OCI-LY1 (cell line): ENCODE measurements around the gene RASSF8.

ENCODE experiments used
- H2AFZ ChIP-seq: fragments of 200-600 bp; sonication (generic), shearing (Covaris generic); 2 replicates; pipeline ENCODE4 v1.6.0; 2014; ENCODE audit warnings: antibody characterized with exemption, mild to moderate bottlenecking, low read length
- H3F3A ChIP-seq: fragments of 200-600 bp; sonication (generic), shearing (Covaris generic); 2 replicates; pipeline ENCODE4 v1.6.0; 2014; ENCODE audit warnings: mild to moderate bottlenecking, antibody characterized with exemption, low read length, moderate library complexity; ENCODE audit not compliant: insufficient read depth
- H3K27ac ChIP-seq: fragments of 200-600 bp; sonication (generic); 2 replicates; pipeline ENCODE4 v1.5.1; 2014; ENCODE audit warnings: low read length, mixed run types, mild to moderate bottlenecking, low read depth; ENCODE audit not compliant: poor library complexity, severe bottlenecking
- H3K27me3 ChIP-seq: fragments of 200-600 bp; sonication (generic); 2 replicates; pipeline ENCODE4 v1.6.0; 2014; ENCODE audit warnings: antibody characterized with exemption, mild to moderate bottlenecking, low read length, moderate library complexity; ENCODE audit not compliant: insufficient read depth
- H3K36me3 ChIP-seq: fragments of 200-600 bp; sonication (generic); 2 replicates; pipeline ENCODE4 v1.6.1; 2014; ENCODE audit warnings: mild to moderate bottlenecking, antibody characterized with exemption, low read length, moderate library complexity, mixed read lengths; ENCODE audit not compliant: insufficient read depth
- H3K4me1 ChIP-seq: fragments of 200-600 bp; sonication (generic); 2 replicates; pipeline ENCODE4 v1.5.1; 2014; ENCODE audit warnings: mild to moderate bottlenecking, low read length, moderate library complexity; ENCODE audit not compliant: insufficient read depth, severe bottlenecking
- H3K4me2 ChIP-seq: fragments of 200-600 bp; sonication (generic), shearing (Covaris generic); 2 replicates; pipeline ENCODE4 v1.6.1; 2014; ENCODE audit warnings: low read length
- H3K4me3 ChIP-seq: fragments of 200-600 bp; sonication (generic); 2 replicates; pipeline ENCODE4 v1.5.1; 2014; ENCODE audit warnings: low read length, low read depth, mild to moderate bottlenecking, mixed read lengths; ENCODE audit not compliant: poor library complexity, severe bottlenecking
- H3K79me2 ChIP-seq: fragments of 200-600 bp; shearing (Covaris generic); 2 replicates; pipeline ENCODE4 v1.6.1; 2016; ENCODE audit warnings: mixed run types, low read length, mixed read lengths; ENCODE audit not compliant: insufficient read depth
- H3K9ac ChIP-seq: fragments of 200-600 bp; sonication (generic), shearing (Covaris generic); 2 replicates; pipeline ENCODE4 v1.6.1; 2014; ENCODE audit warnings: mild to moderate bottlenecking, low read length, mixed read lengths
- H3K9me2 ChIP-seq: fragments of 200-600 bp; sonication (generic), shearing (Covaris generic); 2 replicates; pipeline ENCODE4 v1.6.1; 2014; ENCODE audit warnings: low read depth, mild to moderate bottlenecking, low read length, mixed read lengths
- H3K9me3 ChIP-seq: fragments of 200-600 bp; shearing (Covaris generic); 2 replicates; pipeline ENCODE4 v1.6.1; 2014; ENCODE audit warnings: low read length, mixed read lengths
- H4K20me1 ChIP-seq: fragments of 200-600 bp; sonication (generic), shearing (Covaris generic); 2 replicates; pipeline ENCODE4 v1.6.0; 2016; ENCODE audit warnings: mild to moderate bottlenecking, low read length; ENCODE audit not compliant: insufficient read depth
- EZH2 ChIP-seq: fragments of 200-600 bp; sonication (generic), shearing (Covaris generic); IDR thresholded peaks from 2 replicates; pipeline ENCODE4 v1.8.0; 2017; ENCODE audit warnings: borderline replicate concordance, mixed run types, mild to moderate bottlenecking, antibody characterized with exemption, low read length, moderate library complexity, mixed read lengths
- TF ChIP-seq, protein P1 (sequence below): fragments of 200-600 bp; sonication (generic), shearing (Covaris generic); IDR thresholded peaks from 2 replicates; pipeline ENCODE4 v1.5.1; 2017; ENCODE audit warnings: mild to moderate bottlenecking, antibody characterized with exemption, low read length, moderate library complexity, mixed read lengths

The RASSF8 gene

DNA sequence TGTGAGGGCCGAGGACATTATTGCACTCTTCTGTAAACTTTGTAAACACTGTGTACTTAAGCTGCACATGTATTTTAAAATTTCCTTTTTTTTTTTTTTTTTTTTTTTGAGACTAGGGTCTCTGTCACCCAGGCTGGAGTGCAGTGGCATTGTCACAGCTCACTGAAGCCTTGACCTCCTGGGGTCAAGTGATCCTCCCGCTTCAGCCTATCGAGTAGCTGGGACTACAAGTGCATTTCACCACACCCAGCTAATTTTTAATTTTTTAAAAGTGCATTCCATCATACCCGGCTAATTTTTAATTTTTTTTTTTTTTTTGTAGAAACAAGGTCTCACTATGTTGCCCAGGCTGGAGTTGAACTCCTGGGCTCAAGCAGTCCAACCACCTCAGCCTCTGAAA, 42.4 kb downstream of the RASSF8 start:
- no peak overlapping the region for H3K27ac ChIP-seq
- H3K9me2 ChIP-seq: no peaks in the 10 kb centered on the region
- H4K20me1 ChIP-seq: no peaks in the 10 kb centered on the region
- H3F3A ChIP-seq: no peaks in the 10 kb centered on the region
- no peak overlapping the region for H2AFZ ChIP-seq
- no peak for TF ChIP-seq EZH2
- TF ChIP-seq, protein P1, sequence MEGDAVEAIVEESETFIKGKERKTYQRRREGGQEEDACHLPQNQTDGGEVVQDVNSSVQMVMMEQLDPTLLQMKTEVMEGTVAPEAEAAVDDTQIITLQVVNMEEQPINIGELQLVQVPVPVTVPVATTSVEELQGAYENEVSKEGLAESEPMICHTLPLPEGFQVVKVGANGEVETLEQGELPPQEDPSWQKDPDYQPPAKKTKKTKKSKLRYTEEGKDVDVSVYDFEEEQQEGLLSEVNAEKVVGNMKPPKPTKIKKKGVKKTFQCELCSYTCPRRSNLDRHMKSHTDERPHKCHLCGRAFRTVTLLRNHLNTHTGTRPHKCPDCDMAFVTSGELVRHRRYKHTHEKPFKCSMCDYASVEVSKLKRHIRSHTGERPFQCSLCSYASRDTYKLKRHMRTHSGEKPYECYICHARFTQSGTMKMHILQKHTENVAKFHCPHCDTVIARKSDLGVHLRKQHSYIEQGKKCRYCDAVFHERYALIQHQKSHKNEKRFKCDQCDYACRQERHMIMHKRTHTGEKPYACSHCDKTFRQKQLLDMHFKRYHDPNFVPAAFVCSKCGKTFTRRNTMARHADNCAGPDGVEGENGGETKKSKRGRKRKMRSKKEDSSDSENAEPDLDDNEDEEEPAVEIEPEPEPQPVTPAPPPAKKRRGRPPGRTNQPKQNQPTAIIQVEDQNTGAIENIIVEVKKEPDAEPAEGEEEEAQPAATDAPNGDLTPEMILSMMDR: no peak
- H3K9ac ChIP-seq: no peak overlapping the region
- no peak overlapping the region for H3K4me3 ChIP-seq
- no peak overlapping the region for H3K4me2 ChIP-seq
- no peaks in the 10 kb centered on the region for H3K36me3 ChIP-seq
- H3K4me1 ChIP-seq: no peaks in the 10 kb centered on the region
- no peaks in the 10 kb centered on the region for H3K9me3 ChIP-seq
- H3K27me3 ChIP-seq: no peaks in the 10 kb centered on the region
- H3K79me2 ChIP-seq: no peaks in the 10 kb centered on the region

- no peaks in the 10 kb centered on the region for H3K9me3 ChIP-seq
- no peak overlapping the region for H3K27ac ChIP-seq
Measured at GRCh38 chr12:26001530-26001929, 43.0 kb downstream of the RASSF8 start.

GRCh38 chr12:26003065-26003464, 44.6 kb downstream of the RASSF8 start:
- H2AFZ ChIP-seq: no peak overlapping the region
- no peaks in the 10 kb centered on the region for H3K9me2 ChIP-seq
- no peak for TF ChIP-seq EZH2
- no peaks in the 10 kb centered on the region for H3F3A ChIP-seq
- no peak overlapping the region for H3K4me3 ChIP-seq
- H4K20me1 ChIP-seq: no peaks in the 10 kb centered on the region
- H3K4me2 ChIP-seq: no peak overlapping the region
- no peaks in the 10 kb centered on the region for H3K9me3 ChIP-seq
- H3K4me1 ChIP-seq: no peaks in the 10 kb centered on the region
- H3K36me3 ChIP-seq: no peaks in the 10 kb centered on the region
- H3K27me3 ChIP-seq: no peaks in the 10 kb centered on the region
- no peak overlapping the region for H3K27ac ChIP-seq
- no peaks in the 10 kb centered on the region for H3K79me2 ChIP-seq
- H3K9ac ChIP-seq: no peak overlapping the region

More at GRCh38 chr12:26001530-26001929, 43.0 kb downstream of the RASSF8 start:
- Histone ChIP-seq H3K4me1 (no peaks in the 10 kb centered on the region), H3K4me2 (no peak overlapping the region), H3K79me2 (no peaks in the 10 kb centered on the region), H3K36me3 (no peaks in the 10 kb centered on the region), H4K20me1 (no peaks in the 10 kb centered on the region), H3K4me3 (no peak overlapping the region), H3K27me3 (no peaks in the 10 kb centered on the region), H3K9me2 (no peaks in the 10 kb centered on the region), H3F3A (no peaks in the 10 kb centered on the region), H3K9ac (no peak overlapping the region), H2AFZ (no peak overlapping the region)
- no peak for TF ChIP-seq EZH2
- TF ChIP-seq, protein P1: no peak

GRCh38 chr12:26007566-26007965, 49.1 kb downstream of the RASSF8 start:
- no peaks in the 10 kb centered on the region for H3F3A ChIP-seq
- no peaks in the 10 kb centered on the region for H3K27me3 ChIP-seq
- H3K4me3 ChIP-seq: no peak overlapping the region
- no peaks in the 10 kb centered on the region for H3K79me2 ChIP-seq
- no peak overlapping the region for H2AFZ ChIP-seq
- no peaks in the 10 kb centered on the region for H3K9me3 ChIP-seq
- H3K36me3 ChIP-seq: no peaks in the 10 kb centered on the region
- no peak overlapping the region for H3K27ac ChIP-seq
- TF ChIP-seq, protein P1: no peak
- no peak for TF ChIP-seq EZH2
- H3K9me2 ChIP-seq: no peaks in the 10 kb centered on the region
- H3K9ac ChIP-seq: no peak overlapping the region
- H3K4me2 ChIP-seq: no peak overlapping the region
- H4K20me1 ChIP-seq: no peaks in the 10 kb centered on the region
- no peaks in the 10 kb centered on the region for H3K4me1 ChIP-seq
